ENCODE measurements around the gene SHC1. TPM values are rescaled to one million over a fixed set of nuclear protein-coding genes. Genes with fewer than 3 reads are reported as not detected.
A peak's percentile ranks its signal among the peaks of the same experiment; 100 is the strongest.

The SHC1 gene
- total RNA-seq, 1 donor from 2014 or later = 155 TPM

GRCh38 chr1:154972213-154972516 lies 1.6 kb upstream of the SHC1 start:
- H3K4me1 Mint-ChIP-seq (ENCODE audit: low read depth, unreplicated experiment) = peaks cover 31% of the 10 kb centered on the region
- H3K4me3 Mint-ChIP-seq (ENCODE audit: unreplicated experiment) = peak overlapping the region; percentile 82
- no peak for DNase-seq
- TF ChIP-seq CTCF (IDR thresholded peaks at IDR 0.05; ENCODE audit: partially characterized antibody, unreplicated experiment) = no peak
- H3K9me3 Mint-ChIP-seq (ENCODE audit: unreplicated experiment) = peaks cover 5% of the 10 kb centered on the region
- H3K36me3 Mint-ChIP-seq (ENCODE audit: unreplicated experiment) = no peaks in the 10 kb centered on the region
- H3K27ac Mint-ChIP-seq (ENCODE audit: unreplicated experiment) = peak overlapping the region; percentile 89
- peaks cover 9% of the 10 kb centered on the region for H3K27me3 Mint-ChIP-seq (ENCODE audit: unreplicated experiment)

GRCh38 chr1:154971341-154971998 lies 923 bp upstream of the SHC1 start:
- Mint-ChIP-seq H3K36me3 (ENCODE audit: unreplicated experiment) (no peaks in the 10 kb centered on the region), H3K27me3 (ENCODE audit: unreplicated experiment) (peaks cover 9% of the 10 kb centered on the region)

GRCh38 chr1:154969860-154970452 lies 591 bp downstream of the SHC1 start:
- TF ChIP-seq CTCF (IDR thresholded peaks at IDR 0.05; ENCODE audit: partially characterized antibody, unreplicated experiment) = no peak
- Mint-ChIP-seq H3K4me3 (ENCODE audit: unreplicated experiment) (peak overlapping the region; percentile 98), H3K4me1 (ENCODE audit: low read depth, unreplicated experiment) (peaks cover 31% of the 10 kb centered on the region)

More at GRCh38 chr1:154971341-154971998, 923 bp upstream of the SHC1 start:
- Mint-ChIP-seq H3K4me3 (ENCODE audit: unreplicated experiment) (peak overlapping the region; percentile 98), H3K27ac (ENCODE audit: unreplicated experiment) (peak overlapping the region; percentile 98), H3K4me1 (ENCODE audit: low read depth, unreplicated experiment) (peaks cover 31% of the 10 kb centered on the region), H3K9me3 (ENCODE audit: unreplicated experiment) (peaks cover 6% of the 10 kb centered on the region)
- DNase-seq = no peak
- TF ChIP-seq CTCF (IDR thresholded peaks at IDR 0.05; ENCODE audit: partially characterized antibody, unreplicated experiment) = no peak

GRCh38 chr1:154969246-154969645 lies 1.3 kb downstream of the SHC1 start:
- Mint-ChIP-seq H3K4me1 (ENCODE audit: low read depth, unreplicated experiment) (peaks cover 31% of the 10 kb centered on the region), H3K4me3 (ENCODE audit: unreplicated experiment) (peak overlapping the region; percentile 98), H3K27me3 (ENCODE audit: unreplicated experiment) (peaks cover 9% of the 10 kb centered on the region), H3K9me3 (ENCODE audit: unreplicated experiment) (peaks cover 7% of the 10 kb centered on the region), H3K27ac (ENCODE audit: unreplicated experiment) (peak overlapping the region; percentile 94), H3K36me3 (ENCODE audit: unreplicated experiment) (no peaks in the 10 kb centered on the region)
- no peak for DNase-seq
- TF ChIP-seq CTCF (IDR thresholded peaks at IDR 0.05; ENCODE audit: partially characterized antibody, unreplicated experiment) = no peak

More at GRCh38 chr1:154969860-154970452, 591 bp downstream of the SHC1 start:
- H3K36me3 Mint-ChIP-seq (ENCODE audit: unreplicated experiment) = no peaks in the 10 kb centered on the region
- DNase-seq = no peak
- peaks cover 7% of the 10 kb centered on the region for H3K9me3 Mint-ChIP-seq (ENCODE audit: unreplicated experiment)
- H3K27me3 Mint-ChIP-seq (ENCODE audit: unreplicated experiment) = peaks cover 9% of the 10 kb centered on the region
- H3K27ac Mint-ChIP-seq (ENCODE audit: unreplicated experiment) = peak overlapping the region; percentile 98

- TF ChIP-seq CTCF (IDR thresholded peaks at IDR 0.05; ENCODE audit: partially characterized antibody, unreplicated experiment) = no peak
- Mint-ChIP-seq H3K27ac (ENCODE audit: unreplicated experiment) (peak overlapping the region; percentile 94), H3K36me3 (ENCODE audit: unreplicated experiment) (no peaks in the 10 kb centered on the region), H3K4me1 (ENCODE audit: low read depth, unreplicated experiment) (peaks cover 31% of the 10 kb centered on the region), H3K27me3 (ENCODE audit: unreplicated experiment) (peaks cover 9% of the 10 kb centered on the region), H3K4me3 (ENCODE audit: unreplicated experiment) (peak overlapping the region; percentile 98), H3K9me3 (ENCODE audit: unreplicated experiment) (peaks cover 9% of the 10 kb centered on the region)
- DNase-seq = peak; percentile 76
These were observed 1.8 kb downstream of the SHC1 start for GRCh38 chr1:154968731-154969130.

Data from glutamatergic neuron (in vitro differentiated cells).